Hippocampal formation (tissue), 2 donors: ENCODE results near the gene GLCE.
"Not testable (repeated sequence)": the region's sequence is repeated elsewhere in the genome, so short reads cannot be mapped to it uniquely, and the experiment has no call there.

Source experiments
- DNase-seq, 2 donors: peaks; one replicate each; lab custom pipeline; 2025; lab: John Stamatoyannopoulos, UW

The GLCE gene

DNA sequence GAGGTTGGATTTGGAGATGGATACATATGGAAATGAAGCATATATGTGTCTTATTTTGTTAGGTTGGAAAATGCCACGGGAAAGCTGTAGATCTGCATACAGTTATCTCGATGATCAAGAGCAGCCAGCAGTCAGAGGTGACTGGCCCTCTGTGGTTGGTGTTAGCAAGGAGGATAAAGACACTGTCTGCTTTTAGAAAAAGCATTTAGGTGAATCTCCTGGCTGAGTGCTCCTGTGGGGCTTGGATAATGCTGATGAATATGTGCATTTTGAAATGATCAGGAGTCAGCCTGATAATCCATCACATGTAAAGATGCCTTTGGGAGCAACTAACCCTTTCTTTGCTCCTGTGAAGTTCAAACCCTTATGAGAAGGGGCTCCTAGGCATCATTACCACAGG, 24.9 kb upstream of the GLCE start:
- DNase-seq = no peak

GRCh38 chr15:69138963-69139362, 21.5 kb upstream of the GLCE start:
- no peak for DNase-seq

DNA sequence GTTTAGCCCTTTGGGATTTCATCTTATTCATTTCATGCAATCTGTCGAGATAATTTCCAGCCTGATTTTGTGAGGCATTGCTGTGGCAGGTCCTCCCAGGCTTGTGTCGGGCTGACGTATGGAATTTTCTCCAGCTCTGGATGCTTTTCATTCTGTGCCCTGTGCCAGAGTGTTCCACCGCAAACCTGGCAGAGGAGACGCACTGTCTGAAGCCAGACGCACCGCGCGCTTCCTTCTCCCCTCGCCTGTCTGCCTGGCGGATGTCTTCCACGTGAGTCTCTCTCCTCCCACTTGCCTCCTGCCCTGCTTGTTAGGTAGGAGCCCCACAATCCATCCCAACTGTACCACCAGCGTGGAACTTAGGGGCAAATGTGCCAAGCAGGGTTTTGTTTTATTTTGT, 20.1 kb upstream of the GLCE start:
- DNase-seq = no peak

GRCh38 chr15:69141286-69141701, 19.1 kb upstream of the GLCE start:
- DNase-seq = no peak

GRCh38 chr15:69141833-69142232, 18.6 kb upstream of the GLCE start:
- no peak for DNase-seq

- DNase-seq = no peak
Observed at GRCh38 chr15:69143756-69144436, 16.5 kb upstream of the GLCE start.

- DNase-seq = no peak
Observed at GRCh38 chr15:69144530-69144929, 15.9 kb upstream of the GLCE start.

GRCh38 chr15:69145149-69145693, 15.2 kb upstream of the GLCE start:
- no peak for DNase-seq

GRCh38 chr15:69145694-69146492, 14.5 kb upstream of the GLCE start:
- DNase-seq = peak; percentile 18 to 62

DNA sequence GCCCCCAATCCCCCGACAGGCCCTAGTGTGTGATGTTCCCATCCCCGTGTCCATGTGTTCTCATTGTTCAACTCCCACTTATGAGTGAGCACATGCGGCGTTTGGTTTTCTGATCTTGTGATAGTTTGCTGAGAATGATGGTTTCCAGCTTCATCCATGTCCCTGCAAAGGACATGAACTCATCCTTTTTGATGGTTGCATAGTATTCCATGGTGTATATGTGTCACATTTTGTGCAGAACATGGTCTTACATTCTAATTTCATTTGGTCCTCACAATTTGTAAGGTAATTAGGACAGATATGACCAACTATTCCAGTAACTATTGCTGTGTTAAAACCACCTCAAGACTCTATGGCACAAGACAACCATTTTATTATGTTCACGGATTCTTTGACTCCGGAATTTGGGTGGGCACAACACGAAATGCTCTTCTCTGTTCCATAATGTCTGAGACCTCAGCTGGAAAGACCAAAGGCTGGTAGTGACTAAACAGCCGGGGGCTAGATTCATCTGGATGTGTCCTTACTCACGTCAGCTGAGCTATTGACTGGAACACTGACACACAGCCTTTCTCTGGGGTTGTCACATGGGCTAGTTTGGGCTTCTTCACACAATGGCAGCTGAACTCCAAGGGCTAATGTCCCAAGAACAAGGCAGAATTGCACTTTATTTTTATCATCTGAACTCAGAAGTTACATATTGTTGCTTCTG, 13.6 kb upstream of the GLCE start:
- DNase-seq = no peak

DNA sequence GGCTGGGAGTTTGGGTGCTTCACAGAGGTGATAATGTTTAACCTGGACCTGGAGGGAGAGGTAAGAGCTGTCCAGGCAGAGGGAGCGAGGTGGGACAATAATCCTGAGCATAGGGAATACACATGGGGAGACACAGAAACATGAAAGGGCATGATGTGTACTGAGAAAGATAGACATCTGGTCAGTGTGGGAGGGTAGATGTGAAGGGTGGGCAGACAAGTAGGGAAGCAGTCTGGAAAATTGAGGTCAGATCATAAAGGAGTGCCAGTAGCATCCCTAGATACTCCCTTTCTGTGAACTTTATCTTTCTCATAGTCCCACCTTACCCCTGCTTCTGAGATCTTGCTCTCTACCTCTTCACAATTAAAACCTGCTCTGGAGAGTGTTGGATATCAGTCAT, 12.0 kb upstream of the GLCE start:
- no peak for DNase-seq

- no peak for DNase-seq
Observed at GRCh38 chr15:69149163-69149562, 11.3 kb upstream of the GLCE start.

DNA sequence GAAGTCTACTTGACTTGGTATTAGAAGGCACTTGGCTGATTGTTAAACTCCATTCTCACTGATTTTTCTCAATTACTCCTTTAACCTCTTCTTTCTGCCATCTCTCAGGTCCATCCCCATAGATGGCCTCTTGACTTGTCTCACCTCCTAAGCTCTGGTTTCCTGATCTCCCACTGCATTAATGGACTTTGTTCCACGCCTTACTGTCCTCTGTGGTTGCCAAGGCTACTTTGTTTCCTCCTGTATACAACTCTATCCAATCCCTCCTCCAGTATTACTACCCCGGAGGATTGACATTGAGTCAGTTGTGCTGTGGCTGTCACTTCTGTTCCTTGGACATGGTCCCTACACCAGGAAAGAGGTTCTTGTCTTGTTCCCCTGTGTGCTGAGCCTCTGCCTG, 10.6 kb upstream of the GLCE start:
- no peak for DNase-seq

DNA sequence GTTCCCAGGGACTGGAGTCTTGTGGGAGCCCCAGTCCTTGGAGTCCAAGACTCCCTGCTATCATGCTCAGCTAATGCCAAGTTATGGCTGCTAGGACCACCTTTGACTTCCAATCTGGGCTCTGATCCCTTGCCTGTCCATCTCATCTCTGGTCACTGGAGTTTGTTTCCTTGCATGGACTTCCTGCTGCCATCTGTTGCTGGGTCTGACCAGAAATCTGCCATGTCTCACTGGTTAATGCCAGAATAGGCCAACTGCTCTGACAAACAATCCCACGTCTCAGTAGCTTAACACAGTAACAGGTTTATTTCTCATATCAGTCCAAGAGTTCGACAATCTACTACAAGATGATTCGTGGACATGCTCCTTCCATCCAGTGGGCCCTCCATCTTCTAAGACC, 10.1 kb upstream of the GLCE start:
- DNase-seq = no peak

DNA sequence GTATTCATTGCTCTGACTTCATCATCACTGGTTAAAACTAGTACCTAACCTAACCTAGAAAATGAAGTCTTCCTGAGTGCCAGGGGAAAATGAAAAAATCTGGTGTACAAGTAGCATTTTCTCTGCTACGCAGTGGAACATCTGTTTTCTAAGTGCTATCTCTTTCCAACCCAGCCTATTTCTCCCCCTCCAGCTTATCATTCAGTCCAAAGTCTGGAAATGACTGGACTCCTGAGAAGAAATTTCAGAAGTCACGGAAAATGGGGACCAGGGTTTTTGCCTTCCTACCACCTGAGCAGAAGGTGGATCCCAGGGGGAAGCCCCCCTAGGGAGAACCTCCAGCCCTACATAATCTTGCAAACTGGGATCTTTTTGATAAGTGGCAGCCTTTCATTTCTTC, 9.6 kb upstream of the GLCE start:
- DNase-seq = no peak

GRCh38 chr15:69153046-69153445, 7.4 kb upstream of the GLCE start:
- DNase-seq = no peak

GRCh38 chr15:69153587-69153986, 6.8 kb upstream of the GLCE start:
- DNase-seq = not testable (repeated sequence)

GRCh38 chr15:69154078-69154477, 6.4 kb upstream of the GLCE start:
- no peak for DNase-seq

DNA sequence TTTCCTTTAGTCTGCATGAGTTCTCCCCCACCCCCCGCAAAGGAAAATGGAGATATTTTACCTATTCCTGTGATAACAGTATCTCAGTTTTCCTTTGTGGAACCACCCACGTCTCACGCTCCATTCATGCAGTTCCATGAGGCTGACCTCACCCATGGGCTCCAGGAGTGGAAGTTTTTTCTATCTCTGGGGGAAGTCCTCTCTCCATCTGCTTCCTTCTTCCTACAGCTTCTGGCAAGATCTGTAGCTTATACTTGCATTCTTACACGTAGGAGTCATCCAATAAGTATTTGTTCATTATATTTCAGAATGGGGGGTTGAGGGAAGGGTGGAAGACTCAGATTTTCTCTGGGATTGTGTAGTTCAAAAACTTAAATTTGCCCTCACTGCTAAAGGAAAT, 5.8 kb upstream of the GLCE start:
- no peak for DNase-seq

GRCh38 chr15:69156736-69157381, 3.6 kb upstream of the GLCE start:
- DNase-seq = peak; percentile 32 to 33

DNA sequence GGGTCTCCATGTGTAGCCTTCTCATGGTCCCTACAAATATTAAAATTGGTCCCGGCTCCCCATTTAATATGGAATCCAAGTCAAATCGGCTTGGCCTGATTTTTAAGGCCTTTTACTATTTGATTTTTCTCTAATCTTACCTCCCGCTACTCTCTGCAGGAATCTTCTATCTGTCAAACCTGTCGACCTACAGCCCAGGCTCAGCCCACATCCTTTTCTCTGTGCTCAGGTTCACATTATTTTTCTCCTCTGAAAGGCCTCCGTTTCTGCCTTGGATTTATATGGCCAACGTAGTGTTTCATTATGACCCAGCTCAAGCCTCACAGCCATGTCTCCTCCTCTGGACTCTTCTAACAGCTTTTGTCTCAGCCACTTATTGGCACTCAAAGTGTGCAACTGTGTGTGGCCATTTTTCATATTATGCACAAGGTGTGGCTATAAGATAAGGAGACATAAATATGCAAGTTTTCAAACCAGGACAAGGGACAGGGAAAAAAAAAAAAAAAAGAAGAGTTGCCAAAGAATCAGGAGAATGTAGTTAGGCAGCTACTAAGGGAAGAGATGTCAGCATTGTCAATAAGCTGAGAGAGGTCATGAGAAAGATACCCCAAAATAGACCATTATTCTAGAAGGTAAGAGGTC, 2.1 kb upstream of the GLCE start:
- DNase-seq = no peak

DNA sequence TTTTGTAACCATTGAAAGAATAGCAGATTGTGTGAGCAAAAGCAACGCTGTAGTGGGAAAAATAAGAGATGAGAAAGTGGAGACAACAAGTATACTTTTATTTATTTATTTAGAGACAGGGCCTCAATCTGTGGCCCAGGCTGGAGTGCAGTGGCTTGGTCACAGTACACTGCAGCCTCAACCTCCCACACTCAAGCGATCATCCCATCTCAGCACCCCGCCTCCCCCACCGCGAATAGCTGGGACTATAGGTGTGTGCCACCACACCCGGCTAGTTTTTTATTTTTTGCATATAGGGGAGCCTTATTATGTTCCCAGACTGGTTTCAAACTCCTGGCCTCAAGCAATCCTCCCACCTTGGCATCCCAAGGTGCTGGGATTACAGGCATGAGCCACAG, 1.6 kb upstream of the GLCE start:
- no peak for DNase-seq
